ENCODE measurements around the gene TAF11L4.

- TF ChIP-seq EP300 (conservative IDR thresholded peaks at IDR 0.05; ENCODE audit: poor library complexity, severe bottlenecking) (peak; percentile 25), POLR2AphosphoS5 (IDR thresholded peaks at IDR 0.05) (no peak), TAF1 (IDR thresholded peaks at IDR 0.05; ENCODE audit: low read depth) (no peak), RAD21 (conservative IDR thresholded peaks at IDR 0.05) (no peak)
- TF ChIP-seq, protein P1, sequence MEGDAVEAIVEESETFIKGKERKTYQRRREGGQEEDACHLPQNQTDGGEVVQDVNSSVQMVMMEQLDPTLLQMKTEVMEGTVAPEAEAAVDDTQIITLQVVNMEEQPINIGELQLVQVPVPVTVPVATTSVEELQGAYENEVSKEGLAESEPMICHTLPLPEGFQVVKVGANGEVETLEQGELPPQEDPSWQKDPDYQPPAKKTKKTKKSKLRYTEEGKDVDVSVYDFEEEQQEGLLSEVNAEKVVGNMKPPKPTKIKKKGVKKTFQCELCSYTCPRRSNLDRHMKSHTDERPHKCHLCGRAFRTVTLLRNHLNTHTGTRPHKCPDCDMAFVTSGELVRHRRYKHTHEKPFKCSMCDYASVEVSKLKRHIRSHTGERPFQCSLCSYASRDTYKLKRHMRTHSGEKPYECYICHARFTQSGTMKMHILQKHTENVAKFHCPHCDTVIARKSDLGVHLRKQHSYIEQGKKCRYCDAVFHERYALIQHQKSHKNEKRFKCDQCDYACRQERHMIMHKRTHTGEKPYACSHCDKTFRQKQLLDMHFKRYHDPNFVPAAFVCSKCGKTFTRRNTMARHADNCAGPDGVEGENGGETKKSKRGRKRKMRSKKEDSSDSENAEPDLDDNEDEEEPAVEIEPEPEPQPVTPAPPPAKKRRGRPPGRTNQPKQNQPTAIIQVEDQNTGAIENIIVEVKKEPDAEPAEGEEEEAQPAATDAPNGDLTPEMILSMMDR (IDR thresholded peaks at IDR 0.05; ENCODE audit: poor library complexity, severe bottlenecking), result no peak
- TF ChIP-seq, protein P2, sequence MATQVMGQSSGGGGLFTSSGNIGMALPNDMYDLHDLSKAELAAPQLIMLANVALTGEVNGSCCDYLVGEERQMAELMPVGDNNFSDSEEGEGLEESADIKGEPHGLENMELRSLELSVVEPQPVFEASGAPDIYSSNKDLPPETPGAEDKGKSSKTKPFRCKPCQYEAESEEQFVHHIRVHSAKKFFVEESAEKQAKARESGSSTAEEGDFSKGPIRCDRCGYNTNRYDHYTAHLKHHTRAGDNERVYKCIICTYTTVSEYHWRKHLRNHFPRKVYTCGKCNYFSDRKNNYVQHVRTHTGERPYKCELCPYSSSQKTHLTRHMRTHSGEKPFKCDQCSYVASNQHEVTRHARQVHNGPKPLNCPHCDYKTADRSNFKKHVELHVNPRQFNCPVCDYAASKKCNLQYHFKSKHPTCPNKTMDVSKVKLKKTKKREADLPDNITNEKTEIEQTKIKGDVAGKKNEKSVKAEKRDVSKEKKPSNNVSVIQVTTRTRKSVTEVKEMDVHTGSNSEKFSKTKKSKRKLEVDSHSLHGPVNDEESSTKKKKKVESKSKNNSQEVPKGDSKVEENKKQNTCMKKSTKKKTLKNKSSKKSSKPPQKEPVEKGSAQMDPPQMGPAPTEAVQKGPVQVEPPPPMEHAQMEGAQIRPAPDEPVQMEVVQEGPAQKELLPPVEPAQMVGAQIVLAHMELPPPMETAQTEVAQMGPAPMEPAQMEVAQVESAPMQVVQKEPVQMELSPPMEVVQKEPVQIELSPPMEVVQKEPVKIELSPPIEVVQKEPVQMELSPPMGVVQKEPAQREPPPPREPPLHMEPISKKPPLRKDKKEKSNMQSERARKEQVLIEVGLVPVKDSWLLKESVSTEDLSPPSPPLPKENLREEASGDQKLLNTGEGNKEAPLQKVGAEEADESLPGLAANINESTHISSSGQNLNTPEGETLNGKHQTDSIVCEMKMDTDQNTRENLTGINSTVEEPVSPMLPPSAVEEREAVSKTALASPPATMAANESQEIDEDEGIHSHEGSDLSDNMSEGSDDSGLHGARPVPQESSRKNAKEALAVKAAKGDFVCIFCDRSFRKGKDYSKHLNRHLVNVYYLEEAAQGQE (IDR thresholded peaks at IDR 0.05; ENCODE audit: borderline replicate concordance), result no peak
Measured at GRCh38 chr5:17482790-17483189, 38.8 kb upstream of the TAF11L4 start.
